HG03575 (cell line): ENCODE results near the gene FCSK.

Source experiments
- ATAC-seq: cut with Tn5 transposase; IDR thresholded peaks from one replicate; pipeline ENCODE4 v1.9.1; 2021; ENCODE audit not compliant: unreplicated experiment, insufficient number of reproducible peaks, low FRiP score; ENCODE audit errors: extremely low read depth

Gene FCSK

GRCh38 chr16:70429888-70430666 lies 24.3 kb upstream of the FCSK start:
- no peak for ATAC-seq

GRCh38 chr16:70430667-70431536 lies 23.5 kb upstream of the FCSK start:
- peak; percentile 28 for ATAC-seq

GRCh38 chr16:70432356-70432722 lies 22.1 kb upstream of the FCSK start:
- ATAC-seq: no peak

- ATAC-seq: no peak
Observed at GRCh38 chr16:70432723-70433457, 21.5 kb upstream of the FCSK start.

- no peak for ATAC-seq
Observed at GRCh38 chr16:70433458-70434103, 20.8 kb upstream of the FCSK start.

GRCh38 chr16:70434484-70435260 lies 19.7 kb upstream of the FCSK start:
- ATAC-seq: no peak

- no peak for ATAC-seq
Observed at GRCh38 chr16:70437017-70437581, 17.3 kb upstream of the FCSK start.

GRCh38 chr16:70437582-70438557 lies 16.5 kb upstream of the FCSK start:
- ATAC-seq: no peak

- ATAC-seq: no peak
Observed at GRCh38 chr16:70438585-70438968, 15.8 kb upstream of the FCSK start.

- ATAC-seq: no peak
Observed at GRCh38 chr16:70438969-70439862, 15.2 kb upstream of the FCSK start, which contains the start of gene ST3GAL2. ST3GAL2 (minus strand) TSS chr16:70439100; CDS start chr16:70398530, 40,570 bp downstream.

- no peak for ATAC-seq
Observed at GRCh38 chr16:70440009-70440692, 14.2 kb upstream of the FCSK start.

- no peak for ATAC-seq
Observed at GRCh38 chr16:70441406-70441990, 12.9 kb upstream of the FCSK start.

GRCh38 chr16:70442344-70442743 lies 12.1 kb upstream of the FCSK start:
- no peak for ATAC-seq

GRCh38 chr16:70444249-70445063 lies 9.9 kb upstream of the FCSK start:
- ATAC-seq: no peak
